GM18873 (cell line): Measurements from ENCODE around the gene PLEKHD1.

ENCODE experiments used
- ATAC-seq: cut with Tn5 transposase; IDR thresholded peaks from one replicate; pipeline ENCODE4 v1.9.1; 2021; ENCODE audit warnings: mild to moderate bottlenecking, moderate library complexity, moderate number of reproducible peaks; ENCODE audit not compliant: unreplicated experiment, low FRiP score

Gene PLEKHD1

GRCh38 chr14:69540654-69541335 is 56.3 kb downstream of the PLEKHD1 start:
- ATAC-seq: no peak

- ATAC-seq: no peak
These were observed 57.8 kb downstream of the PLEKHD1 start for GRCh38 chr14:69542311-69542710.

GRCh38 chr14:69543341-69544115 is 59.0 kb downstream of the PLEKHD1 start:
- ATAC-seq: no peak

GRCh38 chr14:69547701-69548348 is 63.3 kb downstream of the PLEKHD1 start:
- no peak for ATAC-seq

- no peak for ATAC-seq
These were observed 64.0 kb downstream of the PLEKHD1 start for GRCh38 chr14:69548566-69548965.

GRCh38 chr14:69551511-69551910 is 67.0 kb downstream of the PLEKHD1 start:
- ATAC-seq: no peak

- no peak for ATAC-seq
These were observed 68.7 kb downstream of the PLEKHD1 start for GRCh38 chr14:69553252-69553651.

GRCh38 chr14:69554500-69554899 is 70.0 kb downstream of the PLEKHD1 start:
- no peak for ATAC-seq

GRCh38 chr14:69558774-69559173 is 74.2 kb downstream of the PLEKHD1 start:
- ATAC-seq: no peak

- ATAC-seq: no peak
These were observed 75.1 kb downstream of the PLEKHD1 start for GRCh38 chr14:69559581-69560011.

GRCh38 chr14:69560826-69561225 is 76.3 kb downstream of the PLEKHD1 start:
- ATAC-seq: no peak

- no peak for ATAC-seq
These were observed 77.4 kb downstream of the PLEKHD1 start for GRCh38 chr14:69561893-69562292.

- ATAC-seq: no peak
These were observed 83.0 kb downstream of the PLEKHD1 start for GRCh38 chr14:69567563-69567962.

GRCh38 chr14:69569859-69570258 is 85.3 kb downstream of the PLEKHD1 start:
- ATAC-seq: no peak

- ATAC-seq: no peak
These were observed 86.4 kb downstream of the PLEKHD1 start for GRCh38 chr14:69570836-69571330.

- ATAC-seq: no peak
These were observed 87.0 kb downstream of the PLEKHD1 start for GRCh38 chr14:69571449-69572029.

- no peak for ATAC-seq
These were observed 87.7 kb downstream of the PLEKHD1 start for GRCh38 chr14:69572030-69572840.

GRCh38 chr14:69572841-69573135 is 88.3 kb downstream of the PLEKHD1 start:
- no peak for ATAC-seq

GRCh38 chr14:69573205-69573830 is 88.8 kb downstream of the PLEKHD1 start:
- no peak for ATAC-seq

- ATAC-seq: no peak
These were observed 89.3 kb downstream of the PLEKHD1 start for GRCh38 chr14:69573831-69574262.
